Vagina (tissue), 2 donors: ENCODE data around the gene FNDC11.

Experiments
- POLR2A ChIP-seq, 2 donors: fragments of 450-650 bp; IDR thresholded peaks; one replicate each; pipeline ENCODE4 v1.6.1; 2017; ENCODE audit warnings: antibody characterized with exemption in 2 of 2, mild to moderate bottlenecking in 2 of 2, moderate library complexity in 2 of 2
- TF ChIP-seq, protein P1 (sequence below), 3 experiments: fragments of 450-650 bp in 2 of 3; fragments of 200-600 bp in 1 of 3; sonication (generic) in 1 of 3; IDR thresholded peaks; one replicate each; pipeline ENCODE4 v1.5.1; 2017 to 2019; ENCODE audit warnings: antibody characterized with exemption in 3 of 3, mild to moderate bottlenecking in 2 of 3, moderate library complexity in 2 of 3

DNA sequence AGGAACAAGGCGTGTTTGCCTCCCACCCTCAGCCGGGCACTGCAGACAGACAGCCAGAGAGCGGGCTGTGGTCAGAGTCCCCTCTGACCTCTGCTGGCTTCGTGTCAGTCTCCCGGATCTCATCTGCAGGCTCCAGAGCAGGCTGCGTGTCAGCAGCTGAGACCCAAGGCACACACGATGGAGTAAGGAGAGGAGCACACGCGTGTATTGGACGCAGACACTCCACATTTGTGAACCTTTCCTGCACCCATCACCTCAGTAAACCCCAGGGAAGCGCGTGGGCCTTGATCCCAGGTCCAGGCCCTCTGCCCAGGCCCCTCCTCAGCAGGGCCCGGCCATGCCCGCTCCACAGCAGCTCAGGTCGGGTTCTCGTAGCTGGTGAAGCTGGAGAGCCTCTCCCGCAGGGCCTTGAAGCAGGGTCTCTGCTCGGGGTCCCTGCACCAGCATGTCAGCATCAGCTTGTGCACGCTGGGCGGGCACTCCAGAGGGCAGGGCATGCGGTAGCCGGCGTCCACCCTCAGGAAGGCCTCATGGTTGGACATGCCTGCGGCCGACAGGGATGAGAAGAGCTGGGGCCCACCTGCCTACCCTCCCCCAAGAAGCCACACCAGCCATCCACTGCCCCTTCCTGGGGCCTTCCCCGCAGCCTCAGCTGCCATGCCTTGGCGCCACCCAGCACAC is 24.6 kb upstream of the FNDC11 start:
- TF ChIP-seq, protein P1, sequence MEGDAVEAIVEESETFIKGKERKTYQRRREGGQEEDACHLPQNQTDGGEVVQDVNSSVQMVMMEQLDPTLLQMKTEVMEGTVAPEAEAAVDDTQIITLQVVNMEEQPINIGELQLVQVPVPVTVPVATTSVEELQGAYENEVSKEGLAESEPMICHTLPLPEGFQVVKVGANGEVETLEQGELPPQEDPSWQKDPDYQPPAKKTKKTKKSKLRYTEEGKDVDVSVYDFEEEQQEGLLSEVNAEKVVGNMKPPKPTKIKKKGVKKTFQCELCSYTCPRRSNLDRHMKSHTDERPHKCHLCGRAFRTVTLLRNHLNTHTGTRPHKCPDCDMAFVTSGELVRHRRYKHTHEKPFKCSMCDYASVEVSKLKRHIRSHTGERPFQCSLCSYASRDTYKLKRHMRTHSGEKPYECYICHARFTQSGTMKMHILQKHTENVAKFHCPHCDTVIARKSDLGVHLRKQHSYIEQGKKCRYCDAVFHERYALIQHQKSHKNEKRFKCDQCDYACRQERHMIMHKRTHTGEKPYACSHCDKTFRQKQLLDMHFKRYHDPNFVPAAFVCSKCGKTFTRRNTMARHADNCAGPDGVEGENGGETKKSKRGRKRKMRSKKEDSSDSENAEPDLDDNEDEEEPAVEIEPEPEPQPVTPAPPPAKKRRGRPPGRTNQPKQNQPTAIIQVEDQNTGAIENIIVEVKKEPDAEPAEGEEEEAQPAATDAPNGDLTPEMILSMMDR (IDR thresholded peaks at IDR 0.05): no peak
- no peak for TF ChIP-seq POLR2A (IDR thresholded peaks at IDR 0.05)
